Esophagus squamous epithelium (tissue), 4 donors: ENCODE data around the gene C21orf91.

Source experiments
- POLR2A ChIP-seq, 4 donors: fragments of 450-650 bp; IDR thresholded peaks; one replicate each; pipeline ENCODE4 v1.6.1; 2017; ENCODE audit warnings: antibody characterized with exemption in 4 of 4, mild to moderate bottlenecking in 4 of 4, moderate library complexity in 3 of 4
- TF ChIP-seq, protein P1 (sequence below), 6 experiments: fragments of 450-650 bp in 4 of 6; fragments of 200-600 bp in 2 of 6; sonication (generic) in 2 of 6; IDR thresholded peaks; one replicate each; pipeline ENCODE4 v1.5.1; 2016 to 2019; ENCODE audit warnings: antibody characterized with exemption in 6 of 6, mild to moderate bottlenecking in 4 of 6, moderate library complexity in 4 of 6

- TF ChIP-seq, protein P1, sequence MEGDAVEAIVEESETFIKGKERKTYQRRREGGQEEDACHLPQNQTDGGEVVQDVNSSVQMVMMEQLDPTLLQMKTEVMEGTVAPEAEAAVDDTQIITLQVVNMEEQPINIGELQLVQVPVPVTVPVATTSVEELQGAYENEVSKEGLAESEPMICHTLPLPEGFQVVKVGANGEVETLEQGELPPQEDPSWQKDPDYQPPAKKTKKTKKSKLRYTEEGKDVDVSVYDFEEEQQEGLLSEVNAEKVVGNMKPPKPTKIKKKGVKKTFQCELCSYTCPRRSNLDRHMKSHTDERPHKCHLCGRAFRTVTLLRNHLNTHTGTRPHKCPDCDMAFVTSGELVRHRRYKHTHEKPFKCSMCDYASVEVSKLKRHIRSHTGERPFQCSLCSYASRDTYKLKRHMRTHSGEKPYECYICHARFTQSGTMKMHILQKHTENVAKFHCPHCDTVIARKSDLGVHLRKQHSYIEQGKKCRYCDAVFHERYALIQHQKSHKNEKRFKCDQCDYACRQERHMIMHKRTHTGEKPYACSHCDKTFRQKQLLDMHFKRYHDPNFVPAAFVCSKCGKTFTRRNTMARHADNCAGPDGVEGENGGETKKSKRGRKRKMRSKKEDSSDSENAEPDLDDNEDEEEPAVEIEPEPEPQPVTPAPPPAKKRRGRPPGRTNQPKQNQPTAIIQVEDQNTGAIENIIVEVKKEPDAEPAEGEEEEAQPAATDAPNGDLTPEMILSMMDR (IDR thresholded peaks at IDR 0.05): no peak
- no peak for TF ChIP-seq POLR2A (IDR thresholded peaks at IDR 0.05)
These were observed 24.5 kb downstream of the C21orf91 start for GRCh38 chr21:17794518-17795145.
